Epithelial cell of proximal tubule (primary cell): Measurements from ENCODE around the gene KDM4B. TPM values are rescaled to one million over a fixed set of nuclear protein-coding genes. Genes with fewer than 3 reads are reported as not detected.

Experiments
- DNase-seq: peaks from one replicate; pipeline ENCODE4 v3.0.0-alpha.2; 2011; ENCODE audit warnings: low read depth
- H3K4me3 ChIP-seq: 2 replicates; pipeline ENCODE4 v1.5.1; 2011; ENCODE audit warnings: low read depth, mild to moderate bottlenecking, low read length
- total RNA-seq: library from RNA; depleted of rRNA; stranded (reverse); fragments of >200 nt; gene quantifications from 2 replicates; pipeline ENCODE4 v1.2.3, GENCODE V29; 2015
- TF ChIP-seq, protein P1 (sequence below): conservative IDR thresholded peaks from 2 replicates; pipeline ENCODE4 v1.5.1; 2012; ENCODE audit warnings: low read depth, mild to moderate bottlenecking, low read length

KDM4B gene
- total RNA-seq, 1 donor from 2014 or later: 20.5 TPM

DNA sequence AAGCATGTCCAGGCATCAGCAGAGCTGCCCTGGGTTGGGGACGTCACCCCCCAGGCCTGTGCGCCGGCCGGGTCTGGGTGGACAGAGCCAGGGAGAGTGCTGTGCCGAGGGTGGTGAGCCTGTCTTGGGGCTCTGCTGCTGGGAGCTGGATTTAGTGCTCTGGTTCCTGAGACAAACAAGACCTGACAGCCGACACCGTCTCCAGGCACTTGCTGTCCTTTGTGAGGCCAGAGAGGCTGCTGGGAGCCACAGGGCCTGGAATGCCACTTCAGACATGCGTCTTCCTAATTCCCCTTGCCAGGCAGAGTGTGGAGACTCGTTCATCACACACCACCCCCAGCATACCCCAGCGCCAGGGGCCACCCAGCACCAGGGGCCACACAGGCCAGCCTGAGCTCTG is 165.8 kb downstream of the KDM4B start:
- no peak overlapping the region for H3K4me3 ChIP-seq
- no peak for DNase-seq
- TF ChIP-seq, protein P1, sequence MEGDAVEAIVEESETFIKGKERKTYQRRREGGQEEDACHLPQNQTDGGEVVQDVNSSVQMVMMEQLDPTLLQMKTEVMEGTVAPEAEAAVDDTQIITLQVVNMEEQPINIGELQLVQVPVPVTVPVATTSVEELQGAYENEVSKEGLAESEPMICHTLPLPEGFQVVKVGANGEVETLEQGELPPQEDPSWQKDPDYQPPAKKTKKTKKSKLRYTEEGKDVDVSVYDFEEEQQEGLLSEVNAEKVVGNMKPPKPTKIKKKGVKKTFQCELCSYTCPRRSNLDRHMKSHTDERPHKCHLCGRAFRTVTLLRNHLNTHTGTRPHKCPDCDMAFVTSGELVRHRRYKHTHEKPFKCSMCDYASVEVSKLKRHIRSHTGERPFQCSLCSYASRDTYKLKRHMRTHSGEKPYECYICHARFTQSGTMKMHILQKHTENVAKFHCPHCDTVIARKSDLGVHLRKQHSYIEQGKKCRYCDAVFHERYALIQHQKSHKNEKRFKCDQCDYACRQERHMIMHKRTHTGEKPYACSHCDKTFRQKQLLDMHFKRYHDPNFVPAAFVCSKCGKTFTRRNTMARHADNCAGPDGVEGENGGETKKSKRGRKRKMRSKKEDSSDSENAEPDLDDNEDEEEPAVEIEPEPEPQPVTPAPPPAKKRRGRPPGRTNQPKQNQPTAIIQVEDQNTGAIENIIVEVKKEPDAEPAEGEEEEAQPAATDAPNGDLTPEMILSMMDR: no peak

DNA sequence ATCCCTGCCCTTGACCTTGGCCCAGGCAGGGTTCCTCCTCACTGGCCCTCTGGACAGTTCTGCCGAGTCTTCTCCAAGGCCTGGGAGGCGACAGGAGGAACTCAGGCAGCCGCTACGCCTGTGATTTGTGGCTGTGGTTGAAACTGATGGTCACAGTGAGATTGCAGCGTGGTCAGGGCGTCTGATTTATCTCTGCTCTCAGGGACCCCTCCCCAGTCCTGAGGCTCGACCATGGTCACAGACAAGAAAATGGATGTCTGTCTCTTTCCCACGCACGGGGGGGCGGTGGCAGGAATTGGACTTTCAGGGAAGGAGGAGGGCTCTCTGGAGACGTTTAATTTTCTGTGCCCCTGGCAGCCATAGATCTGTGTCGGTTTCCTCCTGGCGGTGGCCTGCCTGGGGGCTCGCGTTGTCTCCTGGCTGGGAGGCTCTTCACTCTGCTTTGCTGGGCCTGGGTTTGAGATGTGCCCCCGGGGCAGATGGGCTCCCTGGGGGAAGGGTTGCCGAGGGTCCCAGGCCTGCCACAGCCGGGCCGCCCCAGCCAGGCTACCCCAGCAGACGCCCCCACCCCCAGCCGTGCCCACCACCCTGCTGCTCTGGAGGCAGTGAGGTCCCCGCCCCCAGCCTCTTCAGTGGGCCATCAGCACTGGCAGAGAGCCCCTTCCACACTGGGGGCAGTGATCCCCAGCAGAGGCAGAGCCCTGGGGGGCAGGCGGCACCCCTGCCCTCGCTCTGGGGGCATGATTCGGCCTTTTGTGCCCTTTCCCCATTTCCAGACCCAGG is 167.4 kb downstream of the KDM4B start:
- no peak for DNase-seq
- TF ChIP-seq, protein P1: no peak
- no peak overlapping the region for H3K4me3 ChIP-seq

DNA sequence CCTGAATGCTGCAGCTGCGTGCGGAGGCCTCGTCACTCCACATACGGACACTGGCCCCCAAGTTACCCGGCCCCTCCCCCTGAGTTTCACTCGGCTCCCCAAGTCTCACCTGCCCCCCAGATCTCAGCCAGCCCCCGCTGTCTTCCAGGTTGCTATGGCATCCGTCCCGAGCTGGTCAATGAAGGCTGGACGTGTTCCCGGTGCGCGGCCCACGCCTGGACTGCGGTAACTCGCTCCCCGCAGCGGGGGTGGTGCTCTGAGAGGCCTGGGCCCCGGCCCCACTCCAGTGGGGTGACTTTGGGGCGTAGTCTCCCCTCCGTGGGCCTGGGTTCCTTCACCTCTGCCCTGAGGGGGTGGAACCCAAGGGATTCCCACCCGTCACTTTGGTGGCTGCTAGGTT is 168.2 kb downstream of the KDM4B start:
- H3K4me3 ChIP-seq: no peak overlapping the region
- TF ChIP-seq, protein P1: no peak
- DNase-seq: no peak

DNA sequence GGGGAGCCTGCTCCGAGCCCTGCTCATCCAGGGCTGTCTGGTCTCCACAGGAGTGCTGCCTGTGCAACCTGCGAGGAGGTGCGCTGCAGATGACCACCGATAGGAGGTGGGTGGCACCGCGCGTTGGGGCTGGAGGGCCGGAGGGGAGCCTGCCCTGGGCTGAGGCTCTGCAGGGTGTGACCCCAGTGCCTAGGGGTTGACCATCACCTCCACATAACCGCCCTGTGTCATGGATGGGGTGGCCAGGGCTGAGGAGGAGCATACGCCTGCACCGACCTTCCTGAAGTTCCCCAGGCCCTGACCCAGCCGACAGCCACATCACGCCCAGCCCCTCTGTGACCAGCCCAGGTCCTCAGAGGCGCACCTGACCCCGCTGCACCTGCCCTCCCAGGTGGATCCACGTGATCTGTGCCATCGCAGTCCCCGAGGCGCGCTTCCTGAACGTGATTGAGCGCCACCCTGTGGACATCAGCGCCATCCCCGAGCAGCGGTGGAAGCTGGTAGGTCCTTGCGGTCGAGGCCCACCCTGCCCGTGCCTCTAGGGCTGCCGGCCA is 168.7 kb downstream of the KDM4B start:
- TF ChIP-seq, protein P1: no peak
- DNase-seq: no peak
- H3K4me3 ChIP-seq: no peak overlapping the region

DNA sequence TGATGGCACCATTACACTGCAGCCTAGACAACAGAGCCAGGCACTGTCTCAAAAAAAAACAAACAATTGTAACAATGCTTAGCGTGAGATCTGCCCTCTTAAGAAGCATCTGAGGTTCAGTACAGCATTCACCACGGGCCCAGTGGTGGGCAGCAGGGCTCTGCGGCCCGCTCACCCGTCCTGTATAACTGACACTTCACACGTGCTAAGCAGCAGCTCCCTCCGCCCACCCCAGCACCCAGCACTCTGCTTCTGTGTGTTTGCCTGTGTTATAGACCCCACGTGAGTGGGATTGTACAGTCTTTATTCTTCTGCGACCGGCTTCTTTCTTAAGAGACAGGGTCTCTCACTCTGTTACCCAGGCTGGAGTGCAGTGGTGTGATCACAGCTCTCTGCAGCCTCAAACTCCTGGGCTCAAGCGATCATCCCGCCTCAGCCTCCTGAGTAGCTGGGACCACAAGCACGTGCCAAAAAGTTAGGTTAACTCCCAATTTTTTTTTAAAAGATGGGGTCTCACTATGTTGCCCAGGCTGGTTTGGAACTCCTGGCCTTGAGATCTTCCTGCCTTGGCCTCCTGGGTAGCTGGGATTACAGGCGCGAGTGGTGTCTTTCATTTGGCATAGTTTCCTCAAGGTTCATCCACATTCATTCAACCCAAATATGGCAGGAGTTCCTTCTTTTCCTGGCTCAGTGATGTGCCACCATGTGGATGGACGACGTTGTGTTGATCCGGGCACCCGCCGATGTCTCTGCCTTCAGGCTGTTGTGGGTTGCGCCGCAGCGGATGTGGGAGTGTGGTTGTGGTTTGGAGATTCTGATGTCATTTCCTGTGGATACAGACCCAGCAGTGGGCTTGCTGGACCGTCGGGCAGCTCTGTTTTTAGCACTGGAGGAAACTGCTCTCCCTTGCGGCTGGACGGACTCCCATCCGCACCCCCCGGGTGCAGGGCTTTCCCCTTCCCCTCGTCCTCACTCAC is 170.0 kb downstream of the KDM4B start:
- no peak overlapping the region for H3K4me3 ChIP-seq
- TF ChIP-seq, protein P1: no peak
- no peak for DNase-seq

DNA sequence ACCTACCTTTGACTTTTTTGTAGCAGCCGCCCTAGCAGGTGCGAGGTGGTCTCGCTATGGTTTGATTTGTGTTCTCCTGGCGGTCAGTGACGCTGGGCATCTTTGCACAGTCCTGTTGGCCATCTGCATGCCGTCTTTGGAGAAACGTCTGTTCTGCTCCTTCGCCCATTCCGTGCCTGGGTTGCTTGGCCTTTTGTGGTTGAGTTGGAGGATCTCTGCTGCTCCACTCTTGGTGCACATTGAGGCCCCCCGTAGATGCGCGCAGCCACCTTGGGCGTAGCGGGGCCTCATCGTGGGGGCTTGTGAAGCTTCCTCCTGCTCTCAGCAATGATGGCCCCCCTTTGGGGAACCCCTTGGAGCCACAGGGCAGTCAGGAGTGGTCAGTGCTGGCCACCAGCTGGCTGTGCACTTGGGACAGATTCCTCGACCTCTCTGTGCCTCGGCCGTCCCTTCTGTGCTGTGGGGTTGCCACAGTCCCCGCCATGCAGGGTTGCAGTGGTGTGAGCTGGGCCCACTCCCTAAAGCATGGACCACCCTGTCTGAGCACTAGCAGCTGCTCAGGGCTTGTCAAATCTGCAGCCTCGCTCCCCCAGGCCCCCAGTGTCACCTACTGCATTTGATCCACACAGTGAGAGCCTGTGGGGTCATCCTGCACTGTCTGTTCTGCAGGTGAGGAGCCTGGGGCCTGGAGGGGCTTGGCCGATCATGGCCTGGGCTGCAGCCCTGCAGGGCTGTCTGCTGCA is 170.8 kb downstream of the KDM4B start:
- H3K4me3 ChIP-seq: no peak overlapping the region
- DNase-seq: no peak
- TF ChIP-seq, protein P1: no peak
